ENCODE data around the gene TP53TG3. TPM values are rescaled to one million over a fixed set of nuclear protein-coding genes. Genes with fewer than 3 reads are reported as not detected.

TP53TG3 gene
- total RNA-seq: not detected

GRCh38 chr16:32676065-32676464, at the start of gene TP53TG3:
Gene TP53TG3 (minus strand): TSS chr16:32676165. CDS start chr16:32676097, 68 bp downstream.

All from camera-type eye (tissue), 1 donor.